ENCODE data around the gene IGSF9B.

Gene IGSF9B

DNA sequence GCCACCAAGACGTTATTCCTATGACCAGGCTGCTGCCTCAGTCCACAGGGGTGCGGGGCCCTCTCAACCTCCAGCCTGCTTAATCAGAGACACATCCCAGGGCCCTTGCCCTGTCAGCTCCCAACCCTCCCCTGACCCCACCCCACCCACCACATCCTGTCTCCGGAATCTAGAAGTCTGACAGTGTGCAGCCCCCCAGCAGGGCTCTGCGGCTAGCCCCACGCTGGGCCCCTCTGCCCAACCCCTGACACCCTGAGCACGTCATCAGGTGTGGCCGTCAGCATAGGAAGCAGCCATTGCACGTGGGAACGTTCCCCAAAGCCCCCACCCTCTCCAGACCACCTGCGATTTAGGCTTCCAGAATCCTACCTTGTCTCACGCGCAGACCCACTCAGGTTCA, 34.3 kb upstream of the IGSF9B start:
- no peak overlapping the region for H3K4me2 ChIP-seq
- H3K4me3 ChIP-seq (IDR thresholded peaks at IDR 0.05; ENCODE audit: insufficient read depth, low read depth, low read length): no peak overlapping the region
- TF ChIP-seq, protein P1, sequence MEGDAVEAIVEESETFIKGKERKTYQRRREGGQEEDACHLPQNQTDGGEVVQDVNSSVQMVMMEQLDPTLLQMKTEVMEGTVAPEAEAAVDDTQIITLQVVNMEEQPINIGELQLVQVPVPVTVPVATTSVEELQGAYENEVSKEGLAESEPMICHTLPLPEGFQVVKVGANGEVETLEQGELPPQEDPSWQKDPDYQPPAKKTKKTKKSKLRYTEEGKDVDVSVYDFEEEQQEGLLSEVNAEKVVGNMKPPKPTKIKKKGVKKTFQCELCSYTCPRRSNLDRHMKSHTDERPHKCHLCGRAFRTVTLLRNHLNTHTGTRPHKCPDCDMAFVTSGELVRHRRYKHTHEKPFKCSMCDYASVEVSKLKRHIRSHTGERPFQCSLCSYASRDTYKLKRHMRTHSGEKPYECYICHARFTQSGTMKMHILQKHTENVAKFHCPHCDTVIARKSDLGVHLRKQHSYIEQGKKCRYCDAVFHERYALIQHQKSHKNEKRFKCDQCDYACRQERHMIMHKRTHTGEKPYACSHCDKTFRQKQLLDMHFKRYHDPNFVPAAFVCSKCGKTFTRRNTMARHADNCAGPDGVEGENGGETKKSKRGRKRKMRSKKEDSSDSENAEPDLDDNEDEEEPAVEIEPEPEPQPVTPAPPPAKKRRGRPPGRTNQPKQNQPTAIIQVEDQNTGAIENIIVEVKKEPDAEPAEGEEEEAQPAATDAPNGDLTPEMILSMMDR (conservative IDR thresholded peaks at IDR 0.05; ENCODE audit: low read depth, low read length): no peak
- no peak overlapping the region for H2AFZ ChIP-seq (ENCODE audit: low read depth)
- H3K4me1 ChIP-seq (ENCODE audit: low read depth, poor library complexity, severe bottlenecking): no peaks in the 10 kb centered on the region
- H4K20me1 ChIP-seq (ENCODE audit: insufficient read depth): no peaks in the 10 kb centered on the region
- no peaks in the 10 kb centered on the region for H3K79me2 ChIP-seq (ENCODE audit: insufficient read depth, low read depth)
- H3K36me3 ChIP-seq (ENCODE audit: insufficient read depth): no peaks in the 10 kb centered on the region
- no peak overlapping the region for H3K9ac ChIP-seq
- no peaks in the 10 kb centered on the region for H3K27me3 ChIP-seq (ENCODE audit: insufficient read depth, low read depth)
- H3K27ac ChIP-seq: no peak overlapping the region

DNA sequence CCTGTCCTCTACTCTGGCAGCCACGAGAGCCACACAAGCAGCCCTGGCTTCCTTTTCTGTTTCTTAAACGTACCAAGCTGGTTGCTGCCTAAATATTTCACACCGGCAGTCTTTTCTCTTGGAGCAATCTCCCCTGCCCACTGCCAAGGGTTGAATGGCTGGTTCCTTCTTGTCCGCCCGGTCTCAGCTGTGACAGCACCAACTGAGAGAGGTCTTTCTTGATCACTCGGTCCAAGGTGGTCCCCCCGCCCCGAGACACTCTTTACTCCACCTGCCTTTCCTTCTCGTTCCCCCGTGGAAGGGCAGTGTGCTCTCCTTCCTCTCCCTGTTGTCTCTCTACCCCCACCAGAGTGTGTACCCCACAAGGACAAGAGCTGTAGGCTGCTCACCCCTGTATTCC, 33.7 kb upstream of the IGSF9B start:
- Histone ChIP-seq H3K9ac (no peak overlapping the region), H3K4me2 (no peak overlapping the region)

DNA sequence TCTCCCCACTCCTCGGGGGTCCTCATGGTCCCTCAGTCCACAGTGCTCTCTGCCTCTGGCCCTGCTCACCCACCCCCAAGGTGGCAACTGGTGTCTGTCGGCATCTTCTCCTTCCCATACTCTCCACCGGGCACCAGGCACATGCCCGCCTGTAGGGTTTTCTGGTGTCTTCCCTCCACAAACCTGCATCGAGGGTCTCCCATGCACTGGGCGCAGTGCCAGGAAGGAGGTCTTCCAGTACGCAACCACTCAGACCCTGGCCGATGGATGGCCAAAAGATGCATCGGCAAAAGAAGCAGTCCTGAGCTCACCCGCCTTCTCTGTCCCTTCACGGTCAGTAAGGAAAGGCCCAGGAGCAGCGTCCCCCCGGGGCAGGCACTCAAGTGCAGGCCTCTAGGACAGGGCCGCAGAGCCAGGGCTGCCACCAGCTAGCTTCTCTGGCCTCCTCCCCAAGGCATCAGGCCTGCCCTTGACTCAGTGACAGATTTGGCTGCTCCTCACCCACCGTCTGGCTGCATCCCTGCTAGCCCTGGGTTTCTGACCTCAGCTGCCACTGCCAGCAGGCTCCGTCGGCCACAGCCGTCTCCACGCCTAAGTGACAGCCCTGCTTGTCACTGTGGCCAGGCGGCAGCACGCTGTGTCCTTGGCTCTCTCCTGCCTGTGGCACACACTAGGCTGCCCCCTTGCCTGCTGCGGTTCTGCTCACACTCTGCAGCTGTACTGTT, 32.1 kb upstream of the IGSF9B start:
- no peaks in the 10 kb centered on the region for H3K27me3 ChIP-seq (ENCODE audit: insufficient read depth, low read depth)
- no peaks in the 10 kb centered on the region for H4K20me1 ChIP-seq (ENCODE audit: insufficient read depth)
- no peak overlapping the region for H3K4me3 ChIP-seq (IDR thresholded peaks at IDR 0.05; ENCODE audit: insufficient read depth, low read depth, low read length)
- H3K4me2 ChIP-seq: no peak overlapping the region
- H3K79me2 ChIP-seq (ENCODE audit: insufficient read depth, low read depth): no peaks in the 10 kb centered on the region
- no peak overlapping the region for H2AFZ ChIP-seq (ENCODE audit: low read depth)
- TF ChIP-seq, protein P1 (conservative IDR thresholded peaks at IDR 0.05; ENCODE audit: low read depth, low read length): no peak
- H3K27ac ChIP-seq: no peak overlapping the region
- H3K36me3 ChIP-seq (ENCODE audit: insufficient read depth): no peaks in the 10 kb centered on the region
- H3K4me1 ChIP-seq (ENCODE audit: low read depth, poor library complexity, severe bottlenecking): no peaks in the 10 kb centered on the region
- no peak overlapping the region for H3K9ac ChIP-seq

More for the DNA sequence above, 33.7 kb upstream of the IGSF9B start:
- H3K36me3 ChIP-seq (ENCODE audit: insufficient read depth): no peaks in the 10 kb centered on the region
- H3K27me3 ChIP-seq (ENCODE audit: insufficient read depth, low read depth): no peaks in the 10 kb centered on the region
- no peak overlapping the region for H3K4me3 ChIP-seq (IDR thresholded peaks at IDR 0.05; ENCODE audit: insufficient read depth, low read depth, low read length)
- no peak overlapping the region for H2AFZ ChIP-seq (ENCODE audit: low read depth)
- no peaks in the 10 kb centered on the region for H4K20me1 ChIP-seq (ENCODE audit: insufficient read depth)
- H3K27ac ChIP-seq: no peak overlapping the region
- TF ChIP-seq, protein P1 (conservative IDR thresholded peaks at IDR 0.05; ENCODE audit: low read depth, low read length): no peak
- H3K79me2 ChIP-seq (ENCODE audit: insufficient read depth, low read depth): no peaks in the 10 kb centered on the region
- H3K4me1 ChIP-seq (ENCODE audit: low read depth, poor library complexity, severe bottlenecking): no peaks in the 10 kb centered on the region

DNA sequence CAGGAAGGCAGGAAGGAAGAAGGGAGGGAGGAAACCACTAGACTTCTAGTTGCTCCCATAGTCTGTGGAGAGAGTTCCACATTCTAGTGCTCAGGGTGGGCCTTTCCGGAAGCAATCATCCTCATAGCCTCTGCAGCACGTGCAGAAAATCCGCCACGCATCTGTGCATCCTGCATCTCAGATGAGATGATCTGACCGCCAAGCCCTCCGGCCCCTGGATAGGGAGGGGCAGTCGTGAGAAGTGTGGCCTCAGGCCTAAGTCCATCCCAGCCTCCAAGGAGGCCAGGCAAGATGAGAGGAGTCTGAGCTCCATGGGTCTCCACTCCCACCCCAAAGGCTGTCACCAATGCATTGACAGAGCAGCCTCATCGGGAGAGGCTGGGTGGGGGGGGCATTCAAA, 30.4 kb upstream of the IGSF9B start:
- no peaks in the 10 kb centered on the region for H3K27me3 ChIP-seq (ENCODE audit: insufficient read depth, low read depth)
- H3K4me1 ChIP-seq (ENCODE audit: low read depth, poor library complexity, severe bottlenecking): no peaks in the 10 kb centered on the region
- H3K4me3 ChIP-seq (IDR thresholded peaks at IDR 0.05; ENCODE audit: insufficient read depth, low read depth, low read length): no peak overlapping the region
- H2AFZ ChIP-seq (ENCODE audit: low read depth): no peak overlapping the region
- no peak overlapping the region for H3K4me2 ChIP-seq
- H3K27ac ChIP-seq: no peak overlapping the region
- no peak overlapping the region for H3K9ac ChIP-seq
- no peaks in the 10 kb centered on the region for H3K36me3 ChIP-seq (ENCODE audit: insufficient read depth)
- H4K20me1 ChIP-seq (ENCODE audit: insufficient read depth): no peaks in the 10 kb centered on the region
- H3K79me2 ChIP-seq (ENCODE audit: insufficient read depth, low read depth): no peaks in the 10 kb centered on the region
- TF ChIP-seq, protein P1 (conservative IDR thresholded peaks at IDR 0.05; ENCODE audit: low read depth, low read length): no peak
